ENCODE measurements around the gene PTGR3. TPM values are rescaled to one million over a fixed set of nuclear protein-coding genes. Genes with fewer than 3 reads are reported as not detected.
A peak's percentile ranks its signal among the peaks of the same experiment; 100 is the strongest.

The PTGR3 gene, protein sequence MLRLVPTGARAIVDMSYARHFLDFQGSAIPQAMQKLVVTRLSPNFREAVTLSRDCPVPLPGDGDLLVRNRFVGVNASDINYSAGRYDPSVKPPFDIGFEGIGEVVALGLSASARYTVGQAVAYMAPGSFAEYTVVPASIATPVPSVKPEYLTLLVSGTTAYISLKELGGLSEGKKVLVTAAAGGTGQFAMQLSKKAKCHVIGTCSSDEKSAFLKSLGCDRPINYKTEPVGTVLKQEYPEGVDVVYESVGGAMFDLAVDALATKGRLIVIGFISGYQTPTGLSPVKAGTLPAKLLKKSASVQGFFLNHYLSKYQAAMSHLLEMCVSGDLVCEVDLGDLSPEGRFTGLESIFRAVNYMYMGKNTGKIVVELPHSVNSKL
- total RNA-seq = 10 to 100 TPM in 1 of 2 donors, 1 to 10 TPM in 1; 8.9 to 26.5 TPM

- Histone ChIP-seq H3K9me3 (no peaks in the 10 kb centered on the region), H3K36me3 (replicated peaks in 1 of 2; ENCODE audit: insufficient read depth in 1 of 2, low read depth in 2 of 2) (no peaks in the 10 kb centered on the region), H3K4me3 (peak within 1 kb of the TSS; percentile 58 to 64), H3K27me3 (no peaks in the 10 kb centered on the region), H3K27ac (peak within 1 kb of the TSS; percentile 92 to 98 (median 94)), H3K4me1 (peaks cover 53% of the 10 kb centered on the region)
- WGBS, 2 donors = 0 to 1% methylated on average over 7 to 75 of the region's 88 CpGs
- TF ChIP-seq, protein P1, sequence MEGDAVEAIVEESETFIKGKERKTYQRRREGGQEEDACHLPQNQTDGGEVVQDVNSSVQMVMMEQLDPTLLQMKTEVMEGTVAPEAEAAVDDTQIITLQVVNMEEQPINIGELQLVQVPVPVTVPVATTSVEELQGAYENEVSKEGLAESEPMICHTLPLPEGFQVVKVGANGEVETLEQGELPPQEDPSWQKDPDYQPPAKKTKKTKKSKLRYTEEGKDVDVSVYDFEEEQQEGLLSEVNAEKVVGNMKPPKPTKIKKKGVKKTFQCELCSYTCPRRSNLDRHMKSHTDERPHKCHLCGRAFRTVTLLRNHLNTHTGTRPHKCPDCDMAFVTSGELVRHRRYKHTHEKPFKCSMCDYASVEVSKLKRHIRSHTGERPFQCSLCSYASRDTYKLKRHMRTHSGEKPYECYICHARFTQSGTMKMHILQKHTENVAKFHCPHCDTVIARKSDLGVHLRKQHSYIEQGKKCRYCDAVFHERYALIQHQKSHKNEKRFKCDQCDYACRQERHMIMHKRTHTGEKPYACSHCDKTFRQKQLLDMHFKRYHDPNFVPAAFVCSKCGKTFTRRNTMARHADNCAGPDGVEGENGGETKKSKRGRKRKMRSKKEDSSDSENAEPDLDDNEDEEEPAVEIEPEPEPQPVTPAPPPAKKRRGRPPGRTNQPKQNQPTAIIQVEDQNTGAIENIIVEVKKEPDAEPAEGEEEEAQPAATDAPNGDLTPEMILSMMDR (IDR thresholded peaks at IDR 0.05) = no peak
- TF ChIP-seq POLR2A (IDR thresholded peaks at IDR 0.05) = peak; percentile 66 to 72 (median 68)
- intact Hi-C loops (cut with DNase I) = no loop called here
- ATAC-seq (peak; percentile 71), DNase-seq (peak; percentile 82 to 91 (median 84))
These were observed at the start of gene PTGR3 for GRCh38 chr18:75209129-75209950. Gene PTGR3 (minus strand): TSS chr18:75209139. CDS start chr18:75209058, 81 bp downstream.

- H3K27me3 ChIP-seq = no peaks in the 10 kb centered on the region
- no peak for ATAC-seq
- DNase-seq = no peak
- TF ChIP-seq POLR2A (IDR thresholded peaks at IDR 0.05) = no peak
- TF ChIP-seq, protein P1 (IDR thresholded peaks at IDR 0.05) = no peak
- intact Hi-C loops (cut with DNase I) = no loop called here
- peak overlapping the region in 1 of 4 donors; percentile 14 for H3K27ac ChIP-seq
- no peaks in the 10 kb centered on the region for H3K36me3 ChIP-seq (replicated peaks in 1 of 2; ENCODE audit: insufficient read depth in 1 of 2, low read depth in 2 of 2)
- WGBS, 2 donors = 69 to 81% methylated on average over 14 of the region's 14 CpGs
- H3K4me3 ChIP-seq = no peak overlapping the region
- peaks cover 4% of the 10 kb centered on the region for H3K4me1 ChIP-seq
- no peaks in the 10 kb centered on the region for H3K9me3 ChIP-seq
These were observed 48.7 kb upstream of the PTGR3 start for GRCh38 chr18:75257605-75258004.

- Histone ChIP-seq H3K27ac (no peak overlapping the region), H3K4me3 (no peak overlapping the region), H3K9me3 (no peaks in the 10 kb centered on the region), H3K36me3 (replicated peaks in 1 of 2; ENCODE audit: insufficient read depth in 1 of 2, low read depth in 2 of 2) (no peaks in the 10 kb centered on the region), H3K4me1 (peaks cover 4% of the 10 kb centered on the region), H3K27me3 (no peaks in the 10 kb centered on the region)
- no peak for TF ChIP-seq POLR2A (IDR thresholded peaks at IDR 0.05)
- TF ChIP-seq, protein P1 (IDR thresholded peaks at IDR 0.05) = no peak
- intact Hi-C loops (cut with DNase I) = no loop called here
- no peak for ATAC-seq
- DNase-seq = no peak
These were observed 47.4 kb upstream of the PTGR3 start for GRCh38 chr18:75256376-75256775.

- TF ChIP-seq POLR2A (IDR thresholded peaks at IDR 0.05) = no peak
- TF ChIP-seq, protein P1 (IDR thresholded peaks at IDR 0.05) = no peak
- Histone ChIP-seq H3K36me3 (replicated peaks in 1 of 2; ENCODE audit: insufficient read depth in 1 of 2, low read depth in 2 of 2) (no peaks in the 10 kb centered on the region), H3K4me1 (peaks cover 4% of the 10 kb centered on the region), H3K27ac (no peak overlapping the region), H3K27me3 (no peaks in the 10 kb centered on the region), H3K9me3 (no peaks in the 10 kb centered on the region), H3K4me3 (no peak overlapping the region)
- no peak for DNase-seq
- 94 to 97% methylated on average over 3 of the region's 3 CpGs for WGBS, 2 donors
- ATAC-seq = no peak
- intact Hi-C loops (cut with DNase I) = no loop called here
These were observed 46.2 kb upstream of the PTGR3 start for GRCh38 chr18:75255094-75255493.

Data from body of pancreas (tissue), 4 donors.